ENCODE measurements around the gene NTRK1. TPM values are rescaled to one million over a fixed set of nuclear protein-coding genes. Genes with fewer than 3 reads are reported as not detected.

Gene NTRK1
- total RNA-seq, 1 experiment from 2014 or later = 0.24 TPM

DNA sequence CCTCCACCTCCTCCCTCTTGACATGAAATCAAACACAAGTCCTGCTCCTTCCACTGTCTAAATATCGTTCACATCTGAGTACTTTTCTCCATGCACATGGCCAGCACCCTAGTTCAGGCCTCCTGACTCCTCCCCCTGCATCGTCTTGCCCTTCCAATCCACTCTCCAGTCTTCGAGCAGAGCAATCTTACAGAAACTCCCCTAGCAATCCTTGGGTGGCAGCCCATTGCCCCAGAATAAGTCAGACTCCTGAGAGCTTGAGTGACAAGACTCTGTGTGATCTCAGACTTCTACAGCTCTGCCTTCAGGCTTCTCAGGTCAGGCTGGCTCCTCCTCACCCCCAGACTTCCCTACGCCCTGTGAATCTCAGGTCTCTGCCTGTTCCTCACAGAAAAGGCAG, 49.5 kb upstream of the NTRK1 start:
- Mint-ChIP-seq H3K27me3 (ENCODE audit: low read depth) (peaks cover 57% of the 10 kb centered on the region), H3K4me1 (peaks cover 22 to 44% of the 10 kb centered on the region in 2 experiments), H3K36me3 (ENCODE audit: insufficient read depth in 1 of 3, low read depth in 3 of 3) (peaks cover 0 to 12% (median 4%) of the 10 kb centered on the region in 3 experiments; a peak in 3 of 7 replicates), H3K27ac (peak overlapping the region in 1 of 3 experiments; percentile 4; a peak in 1 of 7 replicates), H3K9me3 (no peaks in the 10 kb centered on the region; a peak in 1 of 5 replicates), H3K4me3 (no peak overlapping the region)
- Histone ChIP-seq H2BK20ac (ENCODE audit: low read depth, low read length, poor library complexity, severe bottlenecking) (no peak overlapping the region), H3K23me2 (ENCODE audit: insufficient read length, low read depth, low read length, poor library complexity, severe bottlenecking) (peaks cover 5% of the 10 kb centered on the region), H3K9ac (ENCODE audit: extremely low read depth, insufficient read length, low read length) (no peak overlapping the region), H3K27me3 (ENCODE audit: insufficient read depth, low read length) (peaks cover 11% of the 10 kb centered on the region), H3K9me3 (ENCODE audit: control insufficient read depth, low read depth, low read length) (no peaks in the 10 kb centered on the region), H3K4me1 (ENCODE audit: insufficient read depth, low read length) (no peaks in the 10 kb centered on the region; the same call in 1 of the 2 replicates), H3K18ac (ENCODE audit: insufficient read length, low read depth, low read length) (no peak overlapping the region), H2BK120ac (ENCODE audit: low read depth, low read length, poor library complexity, severe bottlenecking) (no peak overlapping the region), H2BK5ac (ENCODE audit: insufficient read length, low read length) (no peak overlapping the region), H4K91ac (ENCODE audit: insufficient read length, low read depth, low read length) (no peak overlapping the region), H3K56ac (ENCODE audit: insufficient read length, low read depth, low read length) (no peak overlapping the region), H3K23ac (ENCODE audit: insufficient read length, low read depth, low read length) (no peak overlapping the region), H3K14ac (ENCODE audit: insufficient read depth, low read length) (no peak overlapping the region), H4K5ac (ENCODE audit: insufficient read length, low read depth, low read length) (no peak overlapping the region), H3K79me2 (ENCODE audit: insufficient read depth, low read length) (no peaks in the 10 kb centered on the region), H2BK15ac (ENCODE audit: low read depth, low read length) (no peak overlapping the region), H3K4ac (ENCODE audit: low read depth, low read length) (no peak overlapping the region), H2AFZ (ENCODE audit: low read length) (no peak overlapping the region), H2BK12ac (ENCODE audit: insufficient read length, low read depth, low read length) (no peak overlapping the region), H4K20me1 (ENCODE audit: control insufficient read depth, insufficient read depth, insufficient read length) (no peaks in the 10 kb centered on the region), H3K79me1 (ENCODE audit: insufficient read depth, low read depth, low read length, poor library complexity, severe bottlenecking) (no peaks in the 10 kb centered on the region), H4K8ac (replicated peaks; ENCODE audit: insufficient read length, low read depth, low read length) (no peak overlapping the region), H3K27ac (ENCODE audit: insufficient read length, low read depth, low read length) (no peak overlapping the region), H3T11ph (ENCODE audit: low read length) (no peak overlapping the region), H2AK5ac (ENCODE audit: insufficient read length, low read length) (no peak overlapping the region), H3K4me2 (ENCODE audit: insufficient read depth, insufficient read length, low read length) (no peak overlapping the region)
- TF ChIP-seq, protein P1, sequence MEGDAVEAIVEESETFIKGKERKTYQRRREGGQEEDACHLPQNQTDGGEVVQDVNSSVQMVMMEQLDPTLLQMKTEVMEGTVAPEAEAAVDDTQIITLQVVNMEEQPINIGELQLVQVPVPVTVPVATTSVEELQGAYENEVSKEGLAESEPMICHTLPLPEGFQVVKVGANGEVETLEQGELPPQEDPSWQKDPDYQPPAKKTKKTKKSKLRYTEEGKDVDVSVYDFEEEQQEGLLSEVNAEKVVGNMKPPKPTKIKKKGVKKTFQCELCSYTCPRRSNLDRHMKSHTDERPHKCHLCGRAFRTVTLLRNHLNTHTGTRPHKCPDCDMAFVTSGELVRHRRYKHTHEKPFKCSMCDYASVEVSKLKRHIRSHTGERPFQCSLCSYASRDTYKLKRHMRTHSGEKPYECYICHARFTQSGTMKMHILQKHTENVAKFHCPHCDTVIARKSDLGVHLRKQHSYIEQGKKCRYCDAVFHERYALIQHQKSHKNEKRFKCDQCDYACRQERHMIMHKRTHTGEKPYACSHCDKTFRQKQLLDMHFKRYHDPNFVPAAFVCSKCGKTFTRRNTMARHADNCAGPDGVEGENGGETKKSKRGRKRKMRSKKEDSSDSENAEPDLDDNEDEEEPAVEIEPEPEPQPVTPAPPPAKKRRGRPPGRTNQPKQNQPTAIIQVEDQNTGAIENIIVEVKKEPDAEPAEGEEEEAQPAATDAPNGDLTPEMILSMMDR (conservative IDR thresholded peaks at IDR 0.05) = no peak
- DNase-seq = no peak
- no CpG with 5 or more reads among the region's 4 CpGs for WGBS (ENCODE audit: extremely low coverage, insufficient read length, low lambda C conversion rate)

Measured in H9 (cell line).